SK-N-SH (cell line): ENCODE results near the gene AMT. TPM values are rescaled to one million over a fixed set of nuclear protein-coding genes. Genes with fewer than 3 reads are reported as not detected.

ENCODE experiments used
- CTCF ChIA-PET: fragments of 300-600, 350-600 bp; formaldehyde crosslinking; extraction: SDS; loops from one replicate; lab custom pipeline; 2021; lab: Yijun Ruan, JAX
- POLR2A ChIA-PET: fragments of 350-600 bp; sonication (Branson Sonifier 250); formaldehyde crosslinking; extraction: SDS; loops from one replicate; lab custom pipeline; 2020; ENCODE audit warnings: antibody characterized with exemption, inconsistent platforms; lab: Yijun Ruan, JAX
- DNase-seq: peaks from one replicate; pipeline ENCODE4 v3.0.0; 2012
- H2AFZ ChIP-seq: fragments of 200-600 bp; sonication (generic); 2 replicates; pipeline ENCODE4 v1.8.1; 2016; ENCODE audit warnings: antibody characterized with exemption, mild to moderate bottlenecking, low read depth
- H3F3A ChIP-seq: fragments of 200-600 bp; sonication (generic); replicated peaks from 2 replicates; pipeline ENCODE3; 2016; ENCODE audit warnings: antibody characterized with exemption, mild to moderate bottlenecking; ENCODE audit not compliant: insufficient read depth
- H3K27ac ChIP-seq, 2 experiments: fragments of 200-500 bp in 1 of 2; fragments of 200-600 bp in 1 of 2; sonication (Bioruptor generic) in 1 of 2; sonication (generic), shearing (Covaris generic) in 1 of 2; 2 replicates each; pipeline versions ENCODE4 v1.5.1 to v1.6.1; 2014 to 2016; ENCODE audit warnings: low read depth in 2 of 2, inconsistent platforms in 1 of 2, low read length in 1 of 2, mild to moderate bottlenecking in 1 of 2, mixed read lengths in 1 of 2
- H3K27me3 ChIP-seq: fragments of 200-600 bp; sonication (generic), shearing (Covaris generic); 2 replicates; pipeline ENCODE4 v1.6.1; 2016; ENCODE audit warnings: mixed run types; ENCODE audit not compliant: insufficient read depth
- H3K36me3 ChIP-seq, 2 experiments: fragments of 200-500 bp in 1 of 2; fragments of 200-600 bp in 1 of 2; sonication (Bioruptor generic) in 1 of 2; sonication (generic) in 1 of 2; replicated peaks in 1 of 2; 2 replicates each; pipeline versions ENCODE3 to v1.5.1; 2014 to 2016; ENCODE audit warnings: low read length in 1 of 2, mild to moderate bottlenecking in 1 of 2; ENCODE audit not compliant: insufficient read depth in 2 of 2, control insufficient read depth in 1 of 2
- H3K4me1 ChIP-seq, 2 experiments: fragments of 200-500 bp in 1 of 2; fragments of 200-600 bp in 1 of 2; sonication (Bioruptor generic) in 1 of 2; sonication (generic), shearing (Covaris generic) in 1 of 2; 2 replicates each; pipeline versions ENCODE4 v1.5.1 to v1.6.1; 2014 to 2016; ENCODE audit warnings: low read depth in 1 of 2, low read length in 1 of 2, mixed run types in 1 of 2; ENCODE audit not compliant: insufficient read depth in 2 of 2, control insufficient read depth in 1 of 2
- H3K4me2 ChIP-seq: fragments of 200-600 bp; sonication (generic), shearing (Covaris generic); 2 replicates; pipeline ENCODE4 v1.6.1; 2017; ENCODE audit warnings: mixed run types
- H3K4me3 ChIP-seq, 2 experiments: fragments of 200-500 bp in 1 of 2; fragments of 200-600 bp in 1 of 2; sonication (Bioruptor generic) in 1 of 2; sonication (generic), shearing (Covaris generic) in 1 of 2; 2 replicates each; pipeline versions ENCODE4 v1.5.1 to v1.8.1; 2014 to 2016; ENCODE audit warnings: low read depth in 2 of 2, inconsistent platforms in 1 of 2, low read length in 1 of 2, mild to moderate bottlenecking in 1 of 2, mixed read lengths in 1 of 2, moderate library complexity in 1 of 2
- H3K79me2 ChIP-seq: fragments of 200-600 bp; sonication (generic); 2 replicates; pipeline ENCODE4 v1.8.1; 2017; ENCODE audit warnings: mild to moderate bottlenecking; ENCODE audit not compliant: insufficient read depth
- H3K9ac ChIP-seq: fragments of 200-600 bp; sonication (generic); 2 replicates; pipeline ENCODE4 v1.6.1; 2017; ENCODE audit warnings: mixed run types
- H3K9me2 ChIP-seq: fragments of 200-600 bp; sonication (generic); 2 replicates; pipeline ENCODE4 v1.6.1; 2017; ENCODE audit warnings: mixed run types
- H3K9me3 ChIP-seq: fragments of 200-600 bp; sonication (generic); 2 replicates; pipeline ENCODE4 v1.6.1; 2017; ENCODE audit warnings: mixed run types, mild to moderate bottlenecking, moderate library complexity
- H4K20me1 ChIP-seq: fragments of 200-600 bp; sonication (generic); 2 replicates; pipeline ENCODE4 v1.6.1; 2017; ENCODE audit warnings: mild to moderate bottlenecking, mixed run types; ENCODE audit not compliant: insufficient read depth
- EP300 ChIP-seq, 2 experiments: IDR thresholded peaks; 2 replicates each; pipeline versions ENCODE4 v1.4.0 to v1.6.1; 2012; ENCODE audit warnings: borderline replicate concordance in 1 of 2, low read depth in 1 of 2, low read length in 1 of 2
- IRF3 ChIP-seq: fragments of 150-350 bp; IDR thresholded peaks from 2 replicates; pipeline ENCODE4 v1.6.1; 2016; ENCODE audit warnings: mild to moderate bottlenecking, low read depth, low read length
- MAX ChIP-seq: IDR thresholded peaks from 2 replicates; pipeline ENCODE4 v1.4.0; 2012; ENCODE audit warnings: low read depth
- NRF1 ChIP-seq: IDR thresholded peaks from 2 replicates; pipeline ENCODE4 v1.6.1; 2012; ENCODE audit warnings: low read depth, mild to moderate bottlenecking, low read length
- SIN3A ChIP-seq: IDR thresholded peaks from 2 replicates; pipeline ENCODE4 v1.6.1; 2012; ENCODE audit warnings: low read depth, mild to moderate bottlenecking, low read length, moderate library complexity, borderline replicate concordance
- WGBS: methylation state at CpG from one replicate; pipeline ENCODE4 v1.1.6; 2017; ENCODE audit warnings: low lambda C conversion rate; 5-methylcytosine and 5-hydroxymethylcytosine counted together
- polyA plus RNA-seq, 3 experiments: library from polyadenylated mRNA; depleted of rRNA; stranded (reverse); fragments of >200 nt; gene quantifications; 2 replicates each; pipeline ENCODE4 v1.2.3, GENCODE V29; 2012
- TF ChIP-seq, protein P1 (sequence below): IDR thresholded peaks from 2 replicates; pipeline ENCODE4 v1.4.0; 2012; ENCODE audit warnings: low read depth, borderline replicate concordance
- TF ChIP-seq, protein P2 (sequence below): IDR thresholded peaks from 2 replicates; pipeline ENCODE4 v1.6.1; 2012; ENCODE audit warnings: mild to moderate bottlenecking, low read depth, low read length, moderate library complexity

The AMT gene
- polyA plus RNA-seq, 1 of the 3 experiments (the other 2 are of a cell fraction): 17.6 TPM

- H3K27me3 ChIP-seq: no peaks in the 10 kb centered on the region
- H3K79me2 ChIP-seq: no peaks in the 10 kb centered on the region
- 89% methylated on average over 4 of the region's 4 CpGs for WGBS
- no peak overlapping the region for H3K27ac ChIP-seq
- H3K4me3 ChIP-seq: no peak overlapping the region
- H4K20me1 ChIP-seq: no peaks in the 10 kb centered on the region
- H3K9ac ChIP-seq: no peak overlapping the region
- H3K4me1 ChIP-seq: peaks cover 6 to 8% of the 10 kb centered on the region in 2 experiments; a peak in 2 of 4 replicates
- H3K9me2 ChIP-seq: no peaks in the 10 kb centered on the region
- no peaks in the 10 kb centered on the region for H3F3A ChIP-seq
- POLR2A ChIA-PET: no interaction called here
- no peaks in the 10 kb centered on the region for H3K36me3 ChIP-seq
- TF ChIP-seq IRF3 (no peak), NRF1 (no peak), SIN3A (no peak), EP300 (IDR thresholded peaks at IDR 0.05; ENCODE audit: borderline replicate concordance in 1 of 2, low read depth in 1 of 2, low read length in 1 of 2) (no peak), MAX (no peak)
- TF ChIP-seq, protein P1, sequence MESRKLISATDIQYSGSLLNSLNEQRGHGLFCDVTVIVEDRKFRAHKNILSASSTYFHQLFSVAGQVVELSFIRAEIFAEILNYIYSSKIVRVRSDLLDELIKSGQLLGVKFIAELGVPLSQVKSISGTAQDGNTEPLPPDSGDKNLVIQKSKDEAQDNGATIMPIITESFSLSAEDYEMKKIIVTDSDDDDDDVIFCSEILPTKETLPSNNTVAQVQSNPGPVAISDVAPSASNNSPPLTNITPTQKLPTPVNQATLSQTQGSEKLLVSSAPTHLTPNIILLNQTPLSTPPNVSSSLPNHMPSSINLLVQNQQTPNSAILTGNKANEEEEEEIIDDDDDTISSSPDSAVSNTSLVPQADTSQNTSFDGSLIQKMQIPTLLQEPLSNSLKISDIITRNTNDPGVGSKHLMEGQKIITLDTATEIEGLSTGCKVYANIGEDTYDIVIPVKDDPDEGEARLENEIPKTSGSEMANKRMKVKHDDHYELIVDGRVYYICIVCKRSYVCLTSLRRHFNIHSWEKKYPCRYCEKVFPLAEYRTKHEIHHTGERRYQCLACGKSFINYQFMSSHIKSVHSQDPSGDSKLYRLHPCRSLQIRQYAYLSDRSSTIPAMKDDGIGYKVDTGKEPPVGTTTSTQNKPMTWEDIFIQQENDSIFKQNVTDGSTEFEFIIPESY: no peak
- TF ChIP-seq, protein P2, sequence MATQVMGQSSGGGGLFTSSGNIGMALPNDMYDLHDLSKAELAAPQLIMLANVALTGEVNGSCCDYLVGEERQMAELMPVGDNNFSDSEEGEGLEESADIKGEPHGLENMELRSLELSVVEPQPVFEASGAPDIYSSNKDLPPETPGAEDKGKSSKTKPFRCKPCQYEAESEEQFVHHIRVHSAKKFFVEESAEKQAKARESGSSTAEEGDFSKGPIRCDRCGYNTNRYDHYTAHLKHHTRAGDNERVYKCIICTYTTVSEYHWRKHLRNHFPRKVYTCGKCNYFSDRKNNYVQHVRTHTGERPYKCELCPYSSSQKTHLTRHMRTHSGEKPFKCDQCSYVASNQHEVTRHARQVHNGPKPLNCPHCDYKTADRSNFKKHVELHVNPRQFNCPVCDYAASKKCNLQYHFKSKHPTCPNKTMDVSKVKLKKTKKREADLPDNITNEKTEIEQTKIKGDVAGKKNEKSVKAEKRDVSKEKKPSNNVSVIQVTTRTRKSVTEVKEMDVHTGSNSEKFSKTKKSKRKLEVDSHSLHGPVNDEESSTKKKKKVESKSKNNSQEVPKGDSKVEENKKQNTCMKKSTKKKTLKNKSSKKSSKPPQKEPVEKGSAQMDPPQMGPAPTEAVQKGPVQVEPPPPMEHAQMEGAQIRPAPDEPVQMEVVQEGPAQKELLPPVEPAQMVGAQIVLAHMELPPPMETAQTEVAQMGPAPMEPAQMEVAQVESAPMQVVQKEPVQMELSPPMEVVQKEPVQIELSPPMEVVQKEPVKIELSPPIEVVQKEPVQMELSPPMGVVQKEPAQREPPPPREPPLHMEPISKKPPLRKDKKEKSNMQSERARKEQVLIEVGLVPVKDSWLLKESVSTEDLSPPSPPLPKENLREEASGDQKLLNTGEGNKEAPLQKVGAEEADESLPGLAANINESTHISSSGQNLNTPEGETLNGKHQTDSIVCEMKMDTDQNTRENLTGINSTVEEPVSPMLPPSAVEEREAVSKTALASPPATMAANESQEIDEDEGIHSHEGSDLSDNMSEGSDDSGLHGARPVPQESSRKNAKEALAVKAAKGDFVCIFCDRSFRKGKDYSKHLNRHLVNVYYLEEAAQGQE: no peak
- no peak overlapping the region for H2AFZ ChIP-seq
- H3K9me3 ChIP-seq: no peaks in the 10 kb centered on the region
- CTCF ChIA-PET: interaction anchor here (1.1 to 5.1 kb wide), 3 partner anchors 8 to 473 kb away, joined by 3 to 39 read pairs (median 4); no protein-coding TSS in a partner anchor
- DNase-seq: no peak
- no peak overlapping the region for H3K4me2 ChIP-seq
Observed at GRCh38 chr3:49460956-49461355, 38.7 kb upstream of the AMT start.
